ENCODE results near the gene NUMA1. TPM values are rescaled to one million over a fixed set of nuclear protein-coding genes. Genes with fewer than 3 reads are reported as not detected.
A peak's percentile ranks its signal among the peaks of the same experiment; 100 is the strongest.

The NUMA1 gene, protein sequence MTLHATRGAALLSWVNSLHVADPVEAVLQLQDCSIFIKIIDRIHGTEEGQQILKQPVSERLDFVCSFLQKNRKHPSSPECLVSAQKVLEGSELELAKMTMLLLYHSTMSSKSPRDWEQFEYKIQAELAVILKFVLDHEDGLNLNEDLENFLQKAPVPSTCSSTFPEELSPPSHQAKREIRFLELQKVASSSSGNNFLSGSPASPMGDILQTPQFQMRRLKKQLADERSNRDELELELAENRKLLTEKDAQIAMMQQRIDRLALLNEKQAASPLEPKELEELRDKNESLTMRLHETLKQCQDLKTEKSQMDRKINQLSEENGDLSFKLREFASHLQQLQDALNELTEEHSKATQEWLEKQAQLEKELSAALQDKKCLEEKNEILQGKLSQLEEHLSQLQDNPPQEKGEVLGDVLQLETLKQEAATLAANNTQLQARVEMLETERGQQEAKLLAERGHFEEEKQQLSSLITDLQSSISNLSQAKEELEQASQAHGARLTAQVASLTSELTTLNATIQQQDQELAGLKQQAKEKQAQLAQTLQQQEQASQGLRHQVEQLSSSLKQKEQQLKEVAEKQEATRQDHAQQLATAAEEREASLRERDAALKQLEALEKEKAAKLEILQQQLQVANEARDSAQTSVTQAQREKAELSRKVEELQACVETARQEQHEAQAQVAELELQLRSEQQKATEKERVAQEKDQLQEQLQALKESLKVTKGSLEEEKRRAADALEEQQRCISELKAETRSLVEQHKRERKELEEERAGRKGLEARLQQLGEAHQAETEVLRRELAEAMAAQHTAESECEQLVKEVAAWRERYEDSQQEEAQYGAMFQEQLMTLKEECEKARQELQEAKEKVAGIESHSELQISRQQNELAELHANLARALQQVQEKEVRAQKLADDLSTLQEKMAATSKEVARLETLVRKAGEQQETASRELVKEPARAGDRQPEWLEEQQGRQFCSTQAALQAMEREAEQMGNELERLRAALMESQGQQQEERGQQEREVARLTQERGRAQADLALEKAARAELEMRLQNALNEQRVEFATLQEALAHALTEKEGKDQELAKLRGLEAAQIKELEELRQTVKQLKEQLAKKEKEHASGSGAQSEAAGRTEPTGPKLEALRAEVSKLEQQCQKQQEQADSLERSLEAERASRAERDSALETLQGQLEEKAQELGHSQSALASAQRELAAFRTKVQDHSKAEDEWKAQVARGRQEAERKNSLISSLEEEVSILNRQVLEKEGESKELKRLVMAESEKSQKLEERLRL (N-terminal part only)
- polyA plus RNA-seq (ENCODE audit: insufficient read length in 10 of 10): 100 to 1,000 TPM; 135 to 197 (median 155) TPM
- long read RNA-seq, donor 1, partial matches to known transcripts: 15 of 29 reads
- long read RNA-seq, donor 1, other reads (novel, unspliced or antisense): 5 of 29 reads
- long read RNA-seq, donor 2, transcript NUMA1-223 (14 exons, 2,766 nt): major isoform, 7 of 14 reads
- long read RNA-seq, donor 2, partial matches to known transcripts: 0 of 14 reads
- long read RNA-seq, donor 2, other reads (novel, unspliced or antisense): 0 of 14 reads
- long read RNA-seq, donor 3: 0 reads
- long read RNA-seq, donor 4, partial matches to known transcripts: 0 of 7 reads
- long read RNA-seq, donor 4, other reads (novel, unspliced or antisense): 0 of 7 reads
- long read RNA-seq, donor 5, transcript NUMA1-223 (14 exons, 2,766 nt): major isoform, 12 of 46 reads
- long read RNA-seq, donor 5, partial matches to known transcripts: 19 of 46 reads
- long read RNA-seq, donor 5, other reads (novel, unspliced or antisense): 5 of 46 reads
- long read RNA-seq, donor 6, partial matches to known transcripts: 5 of 13 reads
- long read RNA-seq, donor 6, other reads (novel, unspliced or antisense): 0 of 13 reads
- long read RNA-seq, donor 7, transcript NUMA1-217 (7 exons, 2,276 nt): minor isoform, 5 of 33 reads
- long read RNA-seq, donor 7, transcript NUMA1-230 (2 exons, 592 nt): major isoform, 6 of 33 reads
- long read RNA-seq, donor 7, partial matches to known transcripts: 19 of 33 reads
- long read RNA-seq, donor 7, other reads (novel, unspliced or antisense): 0 of 33 reads
- long read RNA-seq, donor 8, partial matches to known transcripts: 33 of 43 reads
- long read RNA-seq, donor 8, other reads (novel, unspliced or antisense): 0 of 43 reads
- long read RNA-seq, donor 9, partial matches to known transcripts: 0 of 3 reads
- long read RNA-seq, donor 9, other reads (novel, unspliced or antisense): 0 of 3 reads

- DNase-seq: peak; percentile 100
Measured at GRCh38 chr11:72080326-72081183, at the start of gene NUMA1, which contains the start of gene LRRC51. Gene NUMA1, minus strand, starts transcription at chr11:72080542. Its CDS starts 44,599 bp downstream, at chr11:72035943. Gene LRRC51, plus strand, starts transcription at chr11:72080850. Its CDS starts 8,234 bp downstream, at chr11:72089084.

DNA sequence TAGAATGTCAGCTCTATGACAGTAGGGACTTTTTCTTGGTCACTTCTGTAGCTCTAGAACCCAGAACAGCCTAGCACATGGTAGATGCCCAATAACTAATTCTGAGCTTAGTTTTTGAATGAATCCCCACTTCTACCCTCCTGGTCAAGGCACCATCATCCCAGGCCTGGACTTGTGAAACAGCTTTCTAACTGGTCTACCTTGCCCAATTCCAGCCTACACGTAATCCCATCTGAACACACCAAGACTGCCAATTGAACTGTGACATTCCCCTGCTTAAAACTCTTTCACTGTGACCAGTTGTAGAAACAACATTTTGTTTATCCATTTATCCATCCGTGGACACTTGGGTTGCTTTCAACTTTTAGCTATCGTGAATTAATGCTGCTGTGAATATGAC, 49.0 kb upstream of the NUMA1 start:
- DNase-seq: no peak

DNA sequence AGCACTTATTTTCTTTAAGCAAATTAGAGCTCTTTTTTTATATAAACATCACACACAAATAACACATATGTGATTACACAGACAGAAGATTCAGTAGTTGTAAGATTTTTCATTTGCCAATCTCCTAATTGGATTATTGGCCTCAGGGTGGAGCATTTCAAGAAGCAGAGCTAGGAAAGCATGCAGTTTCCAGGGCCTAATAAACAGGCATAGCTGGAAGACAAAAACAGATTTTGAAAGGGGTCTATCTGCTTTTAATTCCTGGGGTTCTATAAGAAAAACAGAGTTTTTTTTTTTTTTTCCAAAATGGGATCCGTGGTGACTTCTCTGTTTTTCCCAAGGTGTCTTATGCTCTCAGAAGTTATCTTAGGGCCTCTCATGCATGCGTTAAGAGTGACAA, 47.6 kb upstream of the NUMA1 start:
- no peak for DNase-seq

DNA sequence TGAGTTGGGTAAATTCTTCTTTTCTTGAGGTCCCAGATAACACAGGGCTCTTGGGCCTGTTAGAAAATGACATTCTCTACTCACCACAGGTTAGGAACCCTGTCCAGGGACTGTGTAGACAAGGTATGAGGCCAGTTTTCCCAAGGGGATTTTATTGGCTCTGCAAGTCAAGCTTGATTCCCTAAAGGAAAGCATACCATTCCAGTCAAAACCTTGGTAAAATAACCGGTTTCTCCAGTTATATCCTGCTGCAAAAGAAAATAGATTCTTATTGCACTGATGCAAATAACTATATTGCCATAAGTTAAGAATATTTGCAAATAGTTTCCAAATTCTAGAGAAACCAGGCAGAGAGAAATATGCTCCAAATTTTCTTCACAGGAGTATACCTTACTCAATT, 45.6 kb upstream of the NUMA1 start:
- DNase-seq: no peak

- DNase-seq: no peak
Measured at GRCh38 chr11:72124046-72124445, 43.7 kb upstream of the NUMA1 start.

DNA sequence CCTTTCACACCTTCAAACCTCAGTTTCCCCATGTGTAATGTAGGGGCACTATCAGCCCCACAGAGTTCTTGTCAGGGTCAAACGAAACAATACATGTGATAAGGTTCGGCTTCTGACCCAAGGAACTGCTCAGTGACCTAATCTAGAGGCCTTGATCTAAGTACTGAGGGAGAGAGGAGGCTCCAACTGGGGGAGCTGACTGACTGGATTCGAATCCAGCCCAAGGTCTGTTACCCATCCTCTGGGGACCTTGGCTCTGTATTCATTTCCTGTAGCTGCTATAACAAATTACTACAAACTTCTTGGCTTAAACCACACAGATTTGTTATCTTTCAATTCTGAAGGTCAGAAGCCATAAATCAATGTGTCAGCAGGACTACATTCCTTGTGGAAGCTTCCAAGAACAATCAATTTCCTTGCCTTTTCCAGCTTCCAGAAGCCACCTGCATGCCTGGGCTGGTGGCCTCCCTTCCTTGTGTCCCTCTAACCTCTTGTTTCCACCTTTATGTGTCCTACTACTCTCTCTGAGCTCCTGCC, 42.8 kb upstream of the NUMA1 start:
- DNase-seq: no peak

- DNase-seq: no peak
Measured at GRCh38 chr11:72122607-72123006, 42.3 kb upstream of the NUMA1 start.

DNA sequence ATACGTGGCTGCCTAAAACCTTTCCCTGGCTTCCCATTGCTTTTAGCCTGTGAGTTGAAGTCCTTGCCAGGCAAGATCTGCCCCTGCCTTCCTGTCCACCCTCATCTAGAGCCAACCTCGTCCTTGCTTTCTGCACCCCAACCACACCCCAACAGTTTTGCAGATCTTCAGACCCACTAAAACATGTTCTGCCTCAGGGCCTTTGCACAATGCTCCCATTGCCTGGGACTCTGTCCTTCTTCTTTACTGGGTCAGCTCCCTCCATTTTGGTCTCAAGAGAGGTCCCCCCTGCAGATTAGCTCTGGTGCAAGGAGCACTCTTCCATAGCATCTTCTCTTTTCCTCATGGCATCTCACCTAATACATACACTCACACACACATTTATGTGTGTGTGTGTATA, 40.6 kb upstream of the NUMA1 start:
- DNase-seq: no peak

DNA sequence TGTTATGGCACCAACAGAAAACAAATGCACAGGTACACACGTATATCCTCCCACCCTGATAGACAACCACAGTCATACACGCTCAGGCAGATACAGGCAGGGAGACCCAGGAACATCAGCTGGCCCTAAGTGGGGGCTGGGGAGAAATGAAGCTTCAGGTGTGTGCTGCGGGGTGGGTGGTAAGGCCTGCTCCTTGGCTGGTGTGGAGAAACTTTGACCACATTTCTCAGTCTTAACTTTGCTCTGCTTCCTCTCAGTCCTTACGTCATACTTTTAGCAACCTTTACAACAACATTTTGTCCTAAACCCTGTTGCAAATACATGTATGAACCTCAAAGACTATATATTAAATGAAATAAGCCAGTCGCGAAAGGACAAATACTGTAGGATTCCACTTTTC, 38.9 kb upstream of the NUMA1 start:
- DNase-seq: no peak

- no peak for DNase-seq
Measured at GRCh38 chr11:72116019-72116755, 35.8 kb upstream of the NUMA1 start.

DNA sequence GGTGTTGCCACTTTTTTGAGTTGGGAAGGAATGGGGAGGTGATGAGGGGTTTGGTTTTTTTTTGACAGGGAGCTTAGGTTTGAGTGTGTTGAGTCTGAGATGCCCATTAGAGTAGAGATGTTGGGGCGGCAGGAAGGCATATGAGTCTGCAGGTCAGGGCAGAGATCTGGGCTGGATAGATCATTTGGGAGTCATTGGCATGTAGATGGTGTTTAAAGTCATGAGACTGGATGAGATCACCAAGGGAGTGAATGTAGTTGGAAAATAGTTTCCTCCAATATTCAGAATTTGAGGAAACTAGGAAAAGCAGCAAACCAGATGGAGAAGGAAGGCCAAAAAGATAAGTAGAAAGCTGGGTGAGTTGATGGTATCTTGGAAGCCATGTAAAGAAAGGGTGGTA, 34.2 kb upstream of the NUMA1 start:
- no peak for DNase-seq

- no peak for DNase-seq
Measured at GRCh38 chr11:72112978-72113808, 32.9 kb upstream of the NUMA1 start.

- DNase-seq: peak; percentile 99 to 100 (median 100)
Measured at GRCh38 chr11:72112143-72112977, 32.0 kb upstream of the NUMA1 start, which contains the start of gene ANAPC15. Gene ANAPC15, minus strand, starts transcription at chr11:72112695. Its CDS starts 1,419 bp downstream, at chr11:72111276.

- DNase-seq: peak in 1 of 3 donors; percentile 27
Measured at GRCh38 chr11:72111300-72112142, 31.2 kb upstream of the NUMA1 start.

- DNase-seq: no peak
Measured at GRCh38 chr11:72105888-72106287, 25.5 kb upstream of the NUMA1 start, which contains the start of gene TOMT. Gene TOMT, plus strand, starts transcription at chr11:72105924. Its CDS starts 28 bp downstream, at chr11:72105952.
